H1 (cell line): ENCODE results near the gene FAM136A. TPM values are rescaled to one million over a fixed set of nuclear protein-coding genes. Genes with fewer than 3 reads are reported as not detected.

ENCODE experiments used
- BRCA1 ChIP-seq: IDR thresholded peaks from 2 replicates; pipeline ENCODE4 v1.6.1; 2012; ENCODE audit warnings: low read depth, low read length, improper control_type of control experiment
- KDM4A ChIP-seq: IDR thresholded peaks from one replicate; pipeline ENCODE4 v1.7.1; 2012; ENCODE audit warnings: low read depth, mild to moderate bottlenecking, moderate library complexity, low read length, inconsistent platforms; ENCODE audit not compliant: severe bottlenecking
- PHF8 ChIP-seq: fragments of 200-600 bp; sonication (generic); conservative IDR thresholded peaks from 2 replicates; pipeline ENCODE4 v1.7.1; 2012; ENCODE audit warnings: low read depth, mild to moderate bottlenecking, inconsistent platforms, low read length, moderate library complexity
- SIN3A ChIP-seq, 2 experiments: IDR thresholded peaks in 1 of 2; conservative IDR thresholded peaks in 1 of 2; 2 replicates each; pipeline ENCODE4 v1.6.1; 2011 to 2012; ENCODE audit warnings: low read length in 2 of 2, improper control_type of control experiment in 1 of 2, low read depth in 1 of 2, mild to moderate bottlenecking in 1 of 2
- SP1 ChIP-seq: IDR thresholded peaks from 2 replicates; pipeline ENCODE4 v1.6.1; 2011; ENCODE audit warnings: low read depth, low read length
- TAF1 ChIP-seq: IDR thresholded peaks from 2 replicates; pipeline ENCODE4 v1.6.1; 2011; ENCODE audit warnings: mild to moderate bottlenecking, low read depth, low read length
- polyA plus RNA-seq, 7 experiments: library from polyadenylated mRNA; depleted of rRNA in 3 of 7; stranded (reverse) in 5 of 7; unstranded in 2 of 7; fragments of >200 nt in 5 of 7; fragments of 200-250 nt in 2 of 7; gene quantifications; 1 replicate in 5 of 7; 2 replicates in 1 of 7; 4 replicates in 1 of 7; pipeline versions ENCODE4 v1.2.1 to v1.2.3, GENCODE V29; 2011 to 2013; ENCODE audit warnings: missing spikeins in 2 of 7, mixed read lengths in 2 of 7
- total RNA-seq: library from RNA; stranded (reverse); fragmentation: NEBNext Ultra II Directional; extraction: Animal tissue kit (Norgen Biotek cat#: 25700); gene quantifications from 2 replicates; pipeline ENCODE4 v1.2.1, GENCODE V29; 2021
- TF ChIP-seq, protein P1 (sequence below): fragments of 300-600 bp; sonication (generic); IDR thresholded peaks from 2 replicates; pipeline ENCODE4 v1.7.1; 2012; ENCODE audit warnings: low read length, moderate library complexity, mild to moderate bottlenecking, inconsistent platforms; ENCODE audit not compliant: insufficient replicate concordance

The FAM136A gene
- total and polyA plus RNA-seq, 2 of the 8 experiments (the other 6 are each of a cell fraction or from before 2014, with no cell fraction given): 58.2 to 122 TPM

DNA sequence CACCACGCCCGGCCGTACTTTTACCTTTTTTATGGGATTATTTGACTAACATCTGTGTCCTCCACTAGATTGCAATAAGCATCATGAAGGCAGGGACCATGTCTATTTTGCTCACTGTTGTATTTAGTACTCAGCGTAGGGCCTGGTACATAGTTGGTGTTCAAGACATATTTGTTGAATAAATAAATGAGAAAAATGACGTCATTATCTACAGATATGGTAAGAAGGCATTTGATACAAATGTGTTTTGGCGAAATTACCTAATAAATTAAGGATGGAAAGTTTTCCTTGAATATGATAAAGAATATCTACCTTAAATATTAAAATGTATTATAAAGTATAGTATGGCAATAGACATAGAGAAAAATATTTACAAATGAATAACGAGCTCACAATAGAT, 24.0 kb upstream of the FAM136A start (continued):
- TF ChIP-seq, protein P1, sequence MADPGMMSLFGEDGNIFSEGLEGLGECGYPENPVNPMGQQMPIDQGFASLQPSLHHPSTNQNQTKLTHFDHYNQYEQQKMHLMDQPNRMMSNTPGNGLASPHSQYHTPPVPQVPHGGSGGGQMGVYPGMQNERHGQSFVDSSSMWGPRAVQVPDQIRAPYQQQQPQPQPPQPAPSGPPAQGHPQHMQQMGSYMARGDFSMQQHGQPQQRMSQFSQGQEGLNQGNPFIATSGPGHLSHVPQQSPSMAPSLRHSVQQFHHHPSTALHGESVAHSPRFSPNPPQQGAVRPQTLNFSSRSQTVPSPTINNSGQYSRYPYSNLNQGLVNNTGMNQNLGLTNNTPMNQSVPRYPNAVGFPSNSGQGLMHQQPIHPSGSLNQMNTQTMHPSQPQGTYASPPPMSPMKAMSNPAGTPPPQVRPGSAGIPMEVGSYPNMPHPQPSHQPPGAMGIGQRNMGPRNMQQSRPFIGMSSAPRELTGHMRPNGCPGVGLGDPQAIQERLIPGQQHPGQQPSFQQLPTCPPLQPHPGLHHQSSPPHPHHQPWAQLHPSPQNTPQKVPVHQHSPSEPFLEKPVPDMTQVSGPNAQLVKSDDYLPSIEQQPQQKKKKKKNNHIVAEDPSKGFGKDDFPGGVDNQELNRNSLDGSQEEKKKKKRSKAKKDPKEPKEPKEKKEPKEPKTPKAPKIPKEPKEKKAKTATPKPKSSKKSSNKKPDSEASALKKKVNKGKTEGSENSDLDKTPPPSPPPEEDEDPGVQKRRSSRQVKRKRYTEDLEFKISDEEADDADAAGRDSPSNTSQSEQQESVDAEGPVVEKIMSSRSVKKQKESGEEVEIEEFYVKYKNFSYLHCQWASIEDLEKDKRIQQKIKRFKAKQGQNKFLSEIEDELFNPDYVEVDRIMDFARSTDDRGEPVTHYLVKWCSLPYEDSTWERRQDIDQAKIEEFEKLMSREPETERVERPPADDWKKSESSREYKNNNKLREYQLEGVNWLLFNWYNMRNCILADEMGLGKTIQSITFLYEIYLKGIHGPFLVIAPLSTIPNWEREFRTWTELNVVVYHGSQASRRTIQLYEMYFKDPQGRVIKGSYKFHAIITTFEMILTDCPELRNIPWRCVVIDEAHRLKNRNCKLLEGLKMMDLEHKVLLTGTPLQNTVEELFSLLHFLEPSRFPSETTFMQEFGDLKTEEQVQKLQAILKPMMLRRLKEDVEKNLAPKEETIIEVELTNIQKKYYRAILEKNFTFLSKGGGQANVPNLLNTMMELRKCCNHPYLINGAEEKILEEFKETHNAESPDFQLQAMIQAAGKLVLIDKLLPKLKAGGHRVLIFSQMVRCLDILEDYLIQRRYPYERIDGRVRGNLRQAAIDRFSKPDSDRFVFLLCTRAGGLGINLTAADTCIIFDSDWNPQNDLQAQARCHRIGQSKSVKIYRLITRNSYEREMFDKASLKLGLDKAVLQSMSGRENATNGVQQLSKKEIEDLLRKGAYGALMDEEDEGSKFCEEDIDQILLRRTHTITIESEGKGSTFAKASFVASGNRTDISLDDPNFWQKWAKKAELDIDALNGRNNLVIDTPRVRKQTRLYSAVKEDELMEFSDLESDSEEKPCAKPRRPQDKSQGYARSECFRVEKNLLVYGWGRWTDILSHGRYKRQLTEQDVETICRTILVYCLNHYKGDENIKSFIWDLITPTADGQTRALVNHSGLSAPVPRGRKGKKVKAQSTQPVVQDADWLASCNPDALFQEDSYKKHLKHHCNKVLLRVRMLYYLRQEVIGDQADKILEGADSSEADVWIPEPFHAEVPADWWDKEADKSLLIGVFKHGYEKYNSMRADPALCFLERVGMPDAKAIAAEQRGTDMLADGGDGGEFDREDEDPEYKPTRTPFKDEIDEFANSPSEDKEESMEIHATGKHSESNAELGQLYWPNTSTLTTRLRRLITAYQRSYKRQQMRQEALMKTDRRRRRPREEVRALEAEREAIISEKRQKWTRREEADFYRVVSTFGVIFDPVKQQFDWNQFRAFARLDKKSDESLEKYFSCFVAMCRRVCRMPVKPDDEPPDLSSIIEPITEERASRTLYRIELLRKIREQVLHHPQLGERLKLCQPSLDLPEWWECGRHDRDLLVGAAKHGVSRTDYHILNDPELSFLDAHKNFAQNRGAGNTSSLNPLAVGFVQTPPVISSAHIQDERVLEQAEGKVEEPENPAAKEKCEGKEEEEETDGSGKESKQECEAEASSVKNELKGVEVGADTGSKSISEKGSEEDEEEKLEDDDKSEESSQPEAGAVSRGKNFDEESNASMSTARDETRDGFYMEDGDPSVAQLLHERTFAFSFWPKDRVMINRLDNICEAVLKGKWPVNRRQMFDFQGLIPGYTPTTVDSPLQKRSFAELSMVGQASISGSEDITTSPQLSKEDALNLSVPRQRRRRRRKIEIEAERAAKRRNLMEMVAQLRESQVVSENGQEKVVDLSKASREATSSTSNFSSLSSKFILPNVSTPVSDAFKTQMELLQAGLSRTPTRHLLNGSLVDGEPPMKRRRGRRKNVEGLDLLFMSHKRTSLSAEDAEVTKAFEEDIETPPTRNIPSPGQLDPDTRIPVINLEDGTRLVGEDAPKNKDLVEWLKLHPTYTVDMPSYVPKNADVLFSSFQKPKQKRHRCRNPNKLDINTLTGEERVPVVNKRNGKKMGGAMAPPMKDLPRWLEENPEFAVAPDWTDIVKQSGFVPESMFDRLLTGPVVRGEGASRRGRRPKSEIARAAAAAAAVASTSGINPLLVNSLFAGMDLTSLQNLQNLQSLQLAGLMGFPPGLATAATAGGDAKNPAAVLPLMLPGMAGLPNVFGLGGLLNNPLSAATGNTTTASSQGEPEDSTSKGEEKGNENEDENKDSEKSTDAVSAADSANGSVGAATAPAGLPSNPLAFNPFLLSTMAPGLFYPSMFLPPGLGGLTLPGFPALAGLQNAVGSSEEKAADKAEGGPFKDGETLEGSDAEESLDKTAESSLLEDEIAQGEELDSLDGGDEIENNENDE: no peak
- TF ChIP-seq PHF8 (no peak), SIN3A (conservative IDR thresholded peaks at IDR 0.05 in 1 of 2, IDR thresholded peaks at IDR 0.05 in 1 of 2; ENCODE audit: low read depth in 1 of 2, low read length in 2 of 2) (no peak), SP1 (no peak), KDM4A (no peak), TAF1 (no peak), BRCA1 (no peak)
